Spleen (tissue), 7 donors: ENCODE measurements around the gene DNAH10.

Source experiments
- CTCF ChIP-seq, 11 experiments: fragments of 200-600 bp in 7 of 11; fragments of 450-650 bp in 4 of 11; sonication (generic) in 4 of 11; IDR thresholded peaks in 8 of 11; conservative IDR thresholded peaks in 3 of 11; 1 replicate in 7 of 11; 2 replicates in 4 of 11; pipeline versions ENCODE4 v1.4.0 to v1.8.0; 2016 to 2021; ENCODE audit warnings: antibody characterized with exemption in 11 of 11, inconsistent platforms in 4 of 11, mild to moderate bottlenecking in 1 of 11
- POLR2A ChIP-seq, 3 donors: fragments of 450-650 bp; IDR thresholded peaks; one replicate each; pipeline ENCODE4 v1.5.1; 2017; ENCODE audit warnings: antibody characterized with exemption in 3 of 3, mild to moderate bottlenecking in 1 of 3
- POLR2AphosphoS5 ChIP-seq, 3 donors: sonication (generic); formaldehyde crosslinking; IDR thresholded peaks; one replicate each; pipeline ENCODE4 v1.5.1; 2017; ENCODE audit warnings: antibody characterized with exemption in 3 of 3
- donor health status: DM: no; HTN: no; CAD: no; lungs with moderate emphysema.
- donor health status: DM: no; HTN: no; CAD: no.
- donor health status: DM: no; HTN: no; CAD: no.

- TF ChIP-seq CTCF (IDR thresholded peaks at IDR 0.05 in 8 of 11, conservative IDR thresholded peaks at IDR 0.05 in 3 of 11): no peak
- TF ChIP-seq POLR2AphosphoS5 (IDR thresholded peaks at IDR 0.05): no peak
- TF ChIP-seq POLR2A (IDR thresholded peaks at IDR 0.05): no peak
These were observed 138.8 kb downstream of the DNAH10 start for GRCh38 chr12:123900871-123901376.
